ENCODE data around the gene GALNTL6.

GRCh38 chr4:171847751-171848150 lies 34.5 kb downstream of the GALNTL6 start:
- TF ChIP-seq EZH2 (IDR thresholded peaks at IDR 0.05; ENCODE audit: borderline replicate concordance, insufficient read depth, low read depth, low read length, poor library complexity, severe bottlenecking), result no peak
- no peak for TF ChIP-seq CTCF (IDR thresholded peaks at IDR 0.05)
